ENCODE results near the gene RNF212. TPM values are rescaled to one million over a fixed set of nuclear protein-coding genes. Genes with fewer than 3 reads are reported as not detected.

The RNF212 gene
- total RNA-seq, 1 experiment from 2014 or later: not detected

GRCh38 chr4:1042352-1043055 lies 70.9 kb downstream of the RNF212 start:
- no peak for TF ChIP-seq EZH2phosphoT487 (IDR thresholded peaks at IDR 0.05; ENCODE audit: borderline replicate concordance, low read length)
- no peak for TF ChIP-seq EZH2 (IDR thresholded peaks at IDR 0.05; ENCODE audit: low read length, unreplicated experiment)
- TF ChIP-seq, protein P1, sequence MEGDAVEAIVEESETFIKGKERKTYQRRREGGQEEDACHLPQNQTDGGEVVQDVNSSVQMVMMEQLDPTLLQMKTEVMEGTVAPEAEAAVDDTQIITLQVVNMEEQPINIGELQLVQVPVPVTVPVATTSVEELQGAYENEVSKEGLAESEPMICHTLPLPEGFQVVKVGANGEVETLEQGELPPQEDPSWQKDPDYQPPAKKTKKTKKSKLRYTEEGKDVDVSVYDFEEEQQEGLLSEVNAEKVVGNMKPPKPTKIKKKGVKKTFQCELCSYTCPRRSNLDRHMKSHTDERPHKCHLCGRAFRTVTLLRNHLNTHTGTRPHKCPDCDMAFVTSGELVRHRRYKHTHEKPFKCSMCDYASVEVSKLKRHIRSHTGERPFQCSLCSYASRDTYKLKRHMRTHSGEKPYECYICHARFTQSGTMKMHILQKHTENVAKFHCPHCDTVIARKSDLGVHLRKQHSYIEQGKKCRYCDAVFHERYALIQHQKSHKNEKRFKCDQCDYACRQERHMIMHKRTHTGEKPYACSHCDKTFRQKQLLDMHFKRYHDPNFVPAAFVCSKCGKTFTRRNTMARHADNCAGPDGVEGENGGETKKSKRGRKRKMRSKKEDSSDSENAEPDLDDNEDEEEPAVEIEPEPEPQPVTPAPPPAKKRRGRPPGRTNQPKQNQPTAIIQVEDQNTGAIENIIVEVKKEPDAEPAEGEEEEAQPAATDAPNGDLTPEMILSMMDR (conservative IDR thresholded peaks at IDR 0.05; ENCODE audit: low read depth, low read length): no peak
- no peak for DNase-seq
- no peaks in the 10 kb centered on the region for H3K27me3 ChIP-seq (ENCODE audit: low read length)
- H3K27ac ChIP-seq (ENCODE audit: low read length): no peak overlapping the region
- peaks cover 38% of the 10 kb centered on the region for H3K4me1 ChIP-seq (ENCODE audit: insufficient read depth, low read length)
- H3F3A ChIP-seq (ENCODE audit: low read length, unreplicated experiment): no peaks in the 10 kb centered on the region
- no peaks in the 10 kb centered on the region for H3K79me2 ChIP-seq (ENCODE audit: low read length)
- CTCF ChIA-PET: no interaction called here
- intact Hi-C loops (cut with micrococcal nuclease): no loop called here
- POLR2A ChIA-PET (ENCODE audit: unreplicated experiment): no interaction called here
- ATAC-seq: no peak
- H3K9me2 ChIP-seq (replicated peaks; ENCODE audit: low read length): no peaks in the 10 kb centered on the region
- no peak overlapping the region for H3K9ac ChIP-seq (ENCODE audit: low read length)
- H3K4me2 ChIP-seq (ENCODE audit: low read length): no peak overlapping the region
- H3K4me3 ChIP-seq (ENCODE audit: low read length): no peak overlapping the region
- H3K36me3 ChIP-seq (ENCODE audit: low read depth, low read length): no peaks in the 10 kb centered on the region
- no peak overlapping the region for H2AFZ ChIP-seq (ENCODE audit: low read length)
- H3K9me3 ChIP-seq (ENCODE audit: low read length): no peaks in the 10 kb centered on the region
- BruUV-seq (replicated peaks): no TSS peak
- H4K20me1 ChIP-seq (ENCODE audit: low read length): no peaks in the 10 kb centered on the region

DNA sequence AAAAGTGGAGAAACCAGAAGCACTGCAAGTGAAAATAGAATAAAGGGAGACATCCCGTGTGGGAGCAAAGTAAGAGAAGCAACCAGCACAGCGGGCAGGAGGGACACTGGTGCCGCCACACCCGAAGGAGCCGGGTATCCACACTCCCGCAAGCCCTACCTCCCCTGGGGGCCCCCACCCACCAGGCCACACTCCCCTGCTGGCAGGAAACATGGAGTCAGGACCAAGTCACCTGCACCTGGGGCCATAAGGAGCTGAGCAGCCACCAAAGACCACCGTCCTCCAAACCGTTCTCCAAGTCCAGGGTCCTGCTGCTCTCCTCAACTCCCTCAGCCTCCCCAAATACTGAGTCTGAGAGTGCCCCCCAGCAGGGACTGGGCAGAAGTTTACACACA lies 71.4 kb downstream of the RNF212 start:
- Histone ChIP-seq H3F3A (ENCODE audit: low read length, unreplicated experiment) (no peaks in the 10 kb centered on the region), H3K79me2 (ENCODE audit: low read length) (no peaks in the 10 kb centered on the region), H3K9ac (ENCODE audit: low read length) (peak overlapping the region; percentile 22; the same call in 1 of the 2 replicates), H3K36me3 (ENCODE audit: low read depth, low read length) (no peaks in the 10 kb centered on the region), H3K9me2 (replicated peaks; ENCODE audit: low read length) (no peaks in the 10 kb centered on the region), H3K9me3 (ENCODE audit: low read length) (no peaks in the 10 kb centered on the region), H3K4me2 (ENCODE audit: low read length) (peak overlapping the region; percentile 53), H3K27ac (ENCODE audit: low read length) (peak overlapping the region; percentile 45), H3K27me3 (ENCODE audit: low read length) (no peaks in the 10 kb centered on the region), H4K20me1 (ENCODE audit: low read length) (no peaks in the 10 kb centered on the region), H2AFZ (ENCODE audit: low read length) (peak overlapping the region; percentile 27), H3K4me1 (ENCODE audit: insufficient read depth, low read length) (peaks cover 35% of the 10 kb centered on the region), H3K4me3 (ENCODE audit: low read length) (no peak overlapping the region; the same call in 1 of the 2 replicates)
- TF ChIP-seq, protein P1 (conservative IDR thresholded peaks at IDR 0.05; ENCODE audit: low read depth, low read length): no peak
- TF ChIP-seq EZH2phosphoT487 (IDR thresholded peaks at IDR 0.05; ENCODE audit: borderline replicate concordance, low read length): no peak
- TF ChIP-seq EZH2 (IDR thresholded peaks at IDR 0.05; ENCODE audit: low read length, unreplicated experiment): no peak
- CTCF ChIA-PET: no interaction called here
- no peak for DNase-seq
- no peak for ATAC-seq
- no TSS peak for BruUV-seq (replicated peaks)
- intact Hi-C loops (cut with micrococcal nuclease): no loop called here
- POLR2A ChIA-PET (ENCODE audit: unreplicated experiment): no interaction called here
